Fibroblast of pulmonary artery (primary cell): Measurements from ENCODE around the gene DNAJB9.
"Not testable (repeated sequence)": the region's sequence is repeated elsewhere in the genome, so short reads cannot be mapped to it uniquely, and the experiment has no call there.

Source experiments
- DNase-seq: peaks from one replicate; pipeline ENCODE4 v3.0.0-alpha.2; 2010; ENCODE audit warnings: low read depth
- H3K4me3 ChIP-seq: replicated peaks from 2 replicates; pipeline ENCODE4 v1.5.1; 2011; ENCODE audit warnings: low read depth, mild to moderate bottlenecking, control low read depth, low read length, moderate library complexity
- CTCF ChIP-seq: IDR thresholded peaks from 2 replicates; pipeline ENCODE4 v1.5.1; 2011; ENCODE audit warnings: mild to moderate bottlenecking, control low read depth, low read length, inconsistent platforms; ENCODE audit errors: missing control alignments

DNAJB9 gene

GRCh38 chr7:108529341-108529740 lies 40.3 kb upstream of the DNAJB9 start:
- no peak overlapping the region for H3K4me3 ChIP-seq
- TF ChIP-seq CTCF = no peak
- no peak for DNase-seq

GRCh38 chr7:108533712-108534111 lies 36.0 kb upstream of the DNAJB9 start:
- no peak overlapping the region for H3K4me3 ChIP-seq
- TF ChIP-seq CTCF = no peak
- DNase-seq = no peak

GRCh38 chr7:108535257-108535656 lies 34.4 kb upstream of the DNAJB9 start:
- no peak for TF ChIP-seq CTCF

GRCh38 chr7:108535744-108536143 lies 33.9 kb upstream of the DNAJB9 start:
- TF ChIP-seq CTCF = no peak
- H3K4me3 ChIP-seq = no peak overlapping the region
- no peak for DNase-seq

More at GRCh38 chr7:108535257-108535656, 34.4 kb upstream of the DNAJB9 start:
- H3K4me3 ChIP-seq = no peak overlapping the region
- no peak for DNase-seq

- no peak for DNase-seq
- no peak for TF ChIP-seq CTCF
- no peak overlapping the region for H3K4me3 ChIP-seq
Observed at GRCh38 chr7:108537229-108537628, 32.4 kb upstream of the DNAJB9 start.

- H3K4me3 ChIP-seq = not testable (repeated sequence)
Observed at GRCh38 chr7:108538236-108538635, 31.4 kb upstream of the DNAJB9 start.

GRCh38 chr7:108538685-108539084 lies 31.0 kb upstream of the DNAJB9 start:
- DNase-seq, H3K4me3 ChIP-seq: not testable (repeated sequence)

More at GRCh38 chr7:108538236-108538635, 31.4 kb upstream of the DNAJB9 start:
- DNase-seq = not testable (repeated sequence)

GRCh38 chr7:108541478-108541877 lies 28.2 kb upstream of the DNAJB9 start:
- no peak for DNase-seq
- TF ChIP-seq CTCF = no peak
- no peak overlapping the region for H3K4me3 ChIP-seq

GRCh38 chr7:108548141-108548896 lies 21.4 kb upstream of the DNAJB9 start:
- not testable (repeated sequence) for DNase-seq, H3K4me3 ChIP-seq

- H3K4me3 ChIP-seq, DNase-seq: not testable (repeated sequence)
Observed at GRCh38 chr7:108556665-108557064, 13.0 kb upstream of the DNAJB9 start.
